Kidney (tissue), 14 donors: Measurements from ENCODE around the gene GP1BB. TPM values are rescaled to one million over a fixed set of nuclear protein-coding genes. Genes with fewer than 3 reads are reported as not detected.

Experiments used
- DNase-seq, 5 donors: peaks; one replicate each; pipeline ENCODE4 v3.0.0-alpha.2; 2013 to 2020
- FAIRE-seq: peaks from 2 replicates; lab custom pipeline; 2012; peaks lifted over from hg19 to GRCh38; lab: Jason Lieb, UNC
- H3K27ac ChIP-seq, 2 donors: one replicate each; pipeline ENCODE4 v1.7.0; 2013; ENCODE audit warnings: low read depth in 2 of 2, low read length in 2 of 2, inconsistent platforms in 1 of 2
- H3K27me3 ChIP-seq: one replicate; pipeline ENCODE4 v1.7.1; 2013; ENCODE audit warnings: low read length, inconsistent platforms; ENCODE audit not compliant: control insufficient read depth, insufficient read depth
- H3K36me3 ChIP-seq, 3 donors: one replicate each; pipeline versions ENCODE4 v1.7.0 to v1.7.1; 2013; ENCODE audit warnings: low read length in 3 of 3, control low read depth in 1 of 3, inconsistent platforms in 1 of 3; ENCODE audit not compliant: insufficient read depth in 3 of 3, control insufficient read depth in 2 of 3
- H3K4me1 ChIP-seq, 3 donors: one replicate each; pipeline versions ENCODE4 v1.7.0 to v1.7.1; 2013; ENCODE audit warnings: low read length in 3 of 3, inconsistent platforms in 1 of 3, low read depth in 1 of 3; ENCODE audit not compliant: control insufficient read depth in 2 of 3, insufficient read depth in 2 of 3
- H3K4me3 ChIP-seq, 3 donors: one replicate each; pipeline versions ENCODE4 v1.7.0 to v1.8.1; 2013; ENCODE audit warnings: low read length in 3 of 3, control low read depth in 1 of 3, inconsistent platforms in 1 of 3
- H3K9ac ChIP-seq, 3 donors: one replicate each; pipeline versions ENCODE4 v1.7.0 to v1.7.1; 2013; ENCODE audit warnings: low read length in 3 of 3, control low read depth in 1 of 3, inconsistent platforms in 1 of 3
- H3K9me3 ChIP-seq, 3 donors: one replicate each; pipeline versions ENCODE4 v1.7.0 to v1.7.1; 2013; ENCODE audit warnings: low read length in 3 of 3, control low read depth in 1 of 3, inconsistent platforms in 1 of 3; ENCODE audit not compliant: control insufficient read depth in 2 of 3, insufficient read depth in 1 of 3
- CTCF ChIP-seq: IDR thresholded peaks from 3 replicates; pipeline ENCODE4 v1.5.1; 2012; ENCODE audit warnings: mild to moderate bottlenecking, moderate library complexity, borderline replicate concordance; ENCODE audit not compliant: insufficient read depth; ENCODE audit errors: extremely low read depth
- intact Hi-C: fragments of 100-400 bp; cut with DNase I; formaldehyde crosslinking; loops from one replicate; pipeline ENCODE4 v1.11.1; 2022
- polyA plus RNA-seq: library from polyadenylated mRNA; stranded (reverse); fragments of 350-450 nt; fragmentation: Illumina TruSeq; extraction: RNeasy Lipid Tissue Mini Kit (QIAGEN cat#74804); gene quantifications from one replicate; pipeline ENCODE4 v1.2.3, GENCODE V29; 2014; ENCODE audit warnings: low read depth, low replicate concordance; ENCODE audit not compliant: insufficient read depth
- total RNA-seq: library from RNA; stranded (reverse); fragmentation: NEBNext Ultra II Directional; extraction: Animal tissue kit (Norgen Biotek cat#: 25700); gene quantifications from one replicate; pipeline ENCODE4 v1.2.1, GENCODE V29; 2021
- donor health status: control.
- donor health status: control.
- donor health status: control.
- donor health status: control.
- donor health status: control.
- donor health status: DM: yes; HTN: yes; CAD: no.
- donor health status: Normal renal cell carcinoma (clear cell type).

The GP1BB gene
- total and polyA plus RNA-seq, 2 donors from 2014 or later = 1.9 to 4.1 TPM

- H3K9ac ChIP-seq = no peak overlapping the region
- H3K9me3 ChIP-seq = no peaks in the 10 kb centered on the region
- FAIRE-seq = no peak
- DNase-seq = peak in 1 of 5 donors; percentile 78
- no peaks in the 10 kb centered on the region for H3K36me3 ChIP-seq
- no peak overlapping the region for H3K4me3 ChIP-seq
- no peaks in the 10 kb centered on the region for H3K4me1 ChIP-seq
- intact Hi-C loops = no loop called here
- no peaks in the 10 kb centered on the region for H3K27me3 ChIP-seq
- no peak overlapping the region for H3K27ac ChIP-seq
- peak; percentile 53 for TF ChIP-seq CTCF
These were observed 43.7 kb upstream of the GP1BB start for GRCh38 chr22:19679522-19680101.

- H3K27ac ChIP-seq = no peak overlapping the region
- no peaks in the 10 kb centered on the region for H3K9me3 ChIP-seq
- H3K36me3 ChIP-seq = no peaks in the 10 kb centered on the region
- no peak overlapping the region for H3K9ac ChIP-seq
- intact Hi-C loops = no loop called here
- no peaks in the 10 kb centered on the region for H3K4me1 ChIP-seq
- H3K27me3 ChIP-seq = no peaks in the 10 kb centered on the region
- H3K4me3 ChIP-seq = no peak overlapping the region
- no peak for FAIRE-seq
- TF ChIP-seq CTCF = no peak
- no peak for DNase-seq
These were observed 43.0 kb upstream of the GP1BB start for GRCh38 chr22:19680287-19680881.

- no peak overlapping the region for H3K4me3 ChIP-seq
- H3K9ac ChIP-seq = no peak overlapping the region
- H3K4me1 ChIP-seq = no peaks in the 10 kb centered on the region
- intact Hi-C loops = no loop called here
- TF ChIP-seq CTCF = no peak
- DNase-seq = no peak
- FAIRE-seq = no peak
- no peaks in the 10 kb centered on the region for H3K27me3 ChIP-seq
- H3K27ac ChIP-seq = no peak overlapping the region
- no peaks in the 10 kb centered on the region for H3K9me3 ChIP-seq
- no peaks in the 10 kb centered on the region for H3K36me3 ChIP-seq
These were observed 42.2 kb upstream of the GP1BB start for GRCh38 chr22:19680911-19681862.
